HG02610 (cell line): ENCODE data around the gene FCMR.
"Not testable (repeated sequence)": the region's sequence is repeated elsewhere in the genome, so short reads cannot be mapped to it uniquely, and the experiment has no call there.

Experiments used
- ATAC-seq: cut with Tn5 transposase; IDR thresholded peaks from one replicate; pipeline ENCODE4 v1.9.1; 2021; ENCODE audit warnings: mild to moderate bottlenecking, moderate library complexity; ENCODE audit not compliant: unreplicated experiment

FCMR gene

DNA sequence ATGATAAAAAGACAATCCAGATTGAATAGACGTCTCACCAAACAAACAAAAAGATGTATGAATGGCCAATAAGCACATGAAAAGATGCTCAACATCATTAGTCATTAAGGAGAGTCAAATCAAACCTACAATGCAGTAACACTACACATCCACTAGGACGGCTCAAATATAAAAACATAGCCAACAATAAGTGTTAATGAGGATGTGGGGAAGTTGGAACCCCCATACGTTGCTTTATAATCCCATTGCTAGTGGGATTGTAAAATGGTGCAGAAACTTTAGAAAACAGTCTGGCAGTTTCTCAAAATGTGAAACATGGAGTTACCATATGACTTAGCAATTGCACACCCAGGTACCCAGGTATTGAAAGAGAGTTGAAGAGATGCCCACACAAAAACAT, 39.2 kb downstream of the FCMR start:
- ATAC-seq, result no peak

GRCh38 chr1:206880314-206880713, 41.4 kb downstream of the FCMR start:
- ATAC-seq, result no peak

- no peak for ATAC-seq
Measured at GRCh38 chr1:206878456-206878855, 43.3 kb downstream of the FCMR start.

GRCh38 chr1:206875752-206876377, 45.9 kb downstream of the FCMR start:
- ATAC-seq, result no peak

GRCh38 chr1:206873603-206874188, 48.0 kb downstream of the FCMR start:
- ATAC-seq, result no peak

DNA sequence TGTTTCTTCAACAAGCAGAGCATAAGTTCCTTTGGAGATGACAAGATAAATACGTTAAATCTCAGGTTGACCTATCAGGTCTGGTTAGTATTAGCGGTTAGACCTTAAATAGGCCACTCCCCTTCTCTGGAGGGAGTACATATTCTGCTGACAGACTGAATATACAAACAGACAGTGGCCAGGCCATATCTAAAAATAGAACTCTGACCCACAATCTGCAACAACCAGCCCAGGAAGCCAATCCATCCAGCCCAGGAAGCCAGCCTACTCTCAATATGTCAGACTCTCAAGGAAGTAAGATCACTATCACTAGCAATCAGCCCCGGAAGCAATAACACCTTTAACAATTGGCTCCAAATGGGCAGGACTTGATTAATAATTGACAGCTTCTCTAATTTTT, 49.6 kb downstream of the FCMR start:
- no peak for ATAC-seq

- no peak for ATAC-seq
Measured at GRCh38 chr1:206868264-206868663, 53.5 kb downstream of the FCMR start.

DNA sequence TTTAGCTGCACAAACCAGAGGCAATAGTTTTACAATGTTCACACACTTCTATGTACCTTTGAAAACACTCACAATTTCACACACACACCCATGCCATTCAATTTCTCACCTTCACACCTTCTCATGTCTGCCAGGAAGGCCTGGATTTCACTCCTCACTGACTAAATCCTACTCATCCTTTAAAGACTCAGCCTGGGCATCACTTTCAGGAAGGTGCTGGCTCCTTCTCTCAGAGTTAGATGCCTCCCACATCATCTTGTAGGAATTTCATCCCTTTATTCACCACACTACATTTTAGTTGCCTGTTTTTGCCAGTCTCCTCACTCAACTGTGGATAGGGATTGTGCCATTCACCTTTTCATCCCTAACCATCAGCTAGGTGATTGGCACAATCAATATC, 54.0 kb downstream of the FCMR start:
- ATAC-seq, result no peak

DNA sequence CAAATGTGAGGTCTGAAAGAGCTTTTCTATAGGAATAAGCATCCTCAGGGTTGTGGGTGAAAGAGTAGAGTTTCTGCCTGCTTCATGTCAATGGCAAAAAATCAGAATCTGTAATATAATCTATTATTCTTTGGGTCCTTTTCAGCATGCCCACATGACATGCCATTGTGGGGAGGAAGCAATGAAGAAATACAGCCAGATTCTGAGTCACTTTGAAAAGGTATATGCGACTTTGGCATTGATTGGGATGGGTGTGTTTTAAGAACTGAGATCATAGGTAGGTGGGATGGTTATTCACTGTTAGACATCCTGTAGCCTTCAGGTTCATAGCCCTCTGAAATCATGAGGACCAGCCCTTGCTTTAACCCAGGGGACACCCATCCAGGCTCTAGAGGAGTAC, 54.5 kb downstream of the FCMR start:
- no peak for ATAC-seq

GRCh38 chr1:206866062-206866461, 55.7 kb downstream of the FCMR start:
- ATAC-seq, result no peak

GRCh38 chr1:206864939-206865671, 56.6 kb downstream of the FCMR start, which contains the start of gene IL20:
Gene IL20, plus strand, starts transcription at chr1:206865623. Its CDS starts 230 bp downstream, at chr1:206865853.
- no peak for ATAC-seq

- no peak for ATAC-seq
Measured at GRCh38 chr1:206863266-206863665, 58.5 kb downstream of the FCMR start.

GRCh38 chr1:206860165-206860564, 61.6 kb downstream of the FCMR start:
- no peak for ATAC-seq

- ATAC-seq, result no peak
Measured at GRCh38 chr1:206859082-206859521, 62.6 kb downstream of the FCMR start.

DNA sequence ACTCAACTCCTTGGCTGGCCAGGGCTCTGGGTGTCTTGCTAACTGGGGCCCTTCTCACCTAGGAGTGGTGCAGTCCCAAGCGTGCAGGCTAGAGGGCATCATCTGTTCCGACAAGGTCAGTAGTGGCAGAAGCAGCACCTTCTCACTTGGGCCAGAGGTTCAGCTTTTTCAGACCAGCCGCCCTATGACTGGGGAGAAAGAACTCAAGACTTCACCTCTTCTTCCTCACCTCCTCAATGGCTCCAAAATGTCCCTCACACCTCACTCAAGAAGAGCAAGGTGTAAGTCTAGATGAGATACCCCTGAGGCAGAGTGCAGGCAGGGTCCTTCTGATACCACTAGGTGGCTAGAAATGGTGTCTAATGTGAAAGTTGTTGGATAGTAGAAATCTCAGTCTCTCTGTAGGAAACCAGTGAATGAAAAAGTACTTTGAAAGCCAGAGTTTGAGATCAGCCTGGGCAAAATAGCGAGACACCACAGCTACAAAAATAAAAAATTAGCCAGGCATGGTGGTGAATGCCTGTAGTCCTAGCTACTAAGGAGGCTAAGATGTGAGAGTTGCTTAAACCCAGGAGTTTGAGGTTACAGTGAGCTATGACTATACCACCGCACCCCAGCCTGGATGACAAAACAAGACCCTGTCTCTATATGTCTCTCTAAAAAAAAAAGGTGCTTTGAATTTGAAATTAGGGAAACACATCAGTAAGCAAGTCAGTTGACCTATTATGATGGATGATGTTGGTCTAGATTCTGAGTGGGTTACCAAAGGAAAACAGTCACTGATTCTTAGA, 64.9 kb downstream of the FCMR start:
- ATAC-seq, result no peak

- no peak for ATAC-seq
Measured at GRCh38 chr1:206855859-206856258, 65.9 kb downstream of the FCMR start.

DNA sequence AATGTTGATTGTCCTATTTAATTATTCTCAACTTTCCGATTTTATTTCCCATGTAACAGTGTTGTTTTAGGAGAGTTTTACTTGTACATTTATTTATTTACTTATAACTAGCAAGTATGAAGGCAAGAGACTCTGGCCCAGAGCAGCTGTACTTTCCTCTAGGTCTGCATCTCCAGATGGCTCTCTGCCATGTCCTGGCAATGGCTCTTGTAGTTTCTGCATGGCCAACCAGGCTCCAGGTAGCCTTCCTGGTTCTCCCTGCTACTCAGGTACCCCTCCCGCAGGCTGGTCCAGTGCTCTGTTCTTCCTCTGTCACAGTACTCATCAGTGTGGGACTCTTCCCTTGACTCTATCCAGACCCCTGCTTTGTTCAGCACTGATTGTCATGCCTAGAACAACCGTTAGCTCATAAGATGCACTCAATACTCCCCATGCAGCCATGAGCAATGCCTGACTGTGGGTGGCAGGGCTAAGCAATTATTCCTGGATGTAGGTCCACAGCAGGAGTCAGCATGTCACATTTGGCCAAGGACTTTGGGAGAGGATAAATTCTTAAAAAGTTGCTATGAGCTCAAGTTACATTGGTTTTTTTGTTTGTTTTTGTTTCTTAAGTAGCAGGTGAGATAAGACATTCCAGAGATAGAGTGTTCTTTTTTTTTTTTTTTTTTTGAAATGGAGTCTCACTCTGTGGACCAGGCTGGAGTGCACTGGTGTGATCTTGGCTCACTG, 67.2 kb downstream of the FCMR start:
- no peak for ATAC-seq

- not testable (repeated sequence) for ATAC-seq
Measured at GRCh38 chr1:206853696-206854095, 68.0 kb downstream of the FCMR start.
